ENCODE data around the gene GATAD2A.

Gene GATAD2A

DNA sequence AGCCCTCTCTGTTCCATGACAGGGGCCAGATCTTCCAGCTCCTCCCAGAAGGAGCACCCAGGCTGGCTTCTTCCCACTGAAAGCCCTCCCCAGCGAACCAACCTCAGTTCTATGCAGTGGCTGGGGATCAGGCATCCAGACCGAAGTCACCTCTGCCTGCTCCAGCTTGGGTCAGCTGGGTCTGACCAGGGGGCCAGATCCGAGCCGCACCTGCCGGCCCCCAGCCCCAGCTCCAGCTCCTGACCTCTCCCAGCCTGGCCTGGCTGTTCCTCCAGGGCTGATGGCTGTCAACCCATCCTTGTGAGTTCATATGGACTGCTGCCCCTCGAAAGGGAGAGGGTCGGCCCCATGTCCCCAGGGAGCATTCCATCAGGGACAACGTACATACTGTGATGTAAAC is 101.9 kb downstream of the GATAD2A start:
- DNase-seq (ENCODE audit: low read depth), result no peak

DNA sequence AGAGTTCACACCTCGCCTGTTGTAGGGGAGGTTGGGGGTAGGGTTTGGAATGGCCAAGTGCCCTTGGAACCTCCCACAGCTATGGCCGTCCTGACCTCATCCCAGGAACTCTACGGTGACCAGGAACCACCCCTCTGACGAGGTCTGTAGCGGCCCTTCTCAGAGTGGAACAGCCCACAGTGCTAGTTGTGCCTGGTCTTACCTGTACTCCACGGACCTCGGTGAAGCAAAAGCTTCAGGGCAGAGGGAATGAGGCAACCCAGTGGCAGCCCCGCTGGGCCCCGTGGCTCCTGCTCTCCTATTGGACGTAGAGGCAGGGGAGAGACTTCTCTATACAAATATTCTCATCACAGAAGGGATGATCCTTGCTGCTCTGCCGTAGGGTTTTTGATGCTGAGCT is 102.7 kb downstream of the GATAD2A start:
- no peak for DNase-seq (ENCODE audit: low read depth)

DNA sequence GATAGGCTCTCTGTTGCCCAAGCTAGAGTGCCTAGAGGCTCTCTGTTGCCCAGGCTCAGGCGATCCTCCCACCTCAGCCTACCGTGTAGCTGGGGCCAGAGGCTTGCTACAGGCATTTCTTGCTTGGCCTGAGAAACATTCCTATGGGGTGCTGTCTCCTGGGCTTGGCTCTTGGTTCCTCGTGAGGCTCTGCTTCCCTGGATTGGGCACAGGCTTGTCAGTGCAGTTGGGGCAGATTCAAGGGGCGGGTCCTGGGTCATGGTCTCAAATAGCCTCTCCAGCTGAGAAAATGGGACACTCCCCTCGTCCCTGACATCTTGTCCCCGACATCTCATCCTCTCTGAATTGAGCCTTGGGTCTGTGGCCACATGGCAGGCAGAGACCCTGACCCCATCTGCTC is 105.0 kb downstream of the GATAD2A start:
- no peak for DNase-seq (ENCODE audit: low read depth)

DNA sequence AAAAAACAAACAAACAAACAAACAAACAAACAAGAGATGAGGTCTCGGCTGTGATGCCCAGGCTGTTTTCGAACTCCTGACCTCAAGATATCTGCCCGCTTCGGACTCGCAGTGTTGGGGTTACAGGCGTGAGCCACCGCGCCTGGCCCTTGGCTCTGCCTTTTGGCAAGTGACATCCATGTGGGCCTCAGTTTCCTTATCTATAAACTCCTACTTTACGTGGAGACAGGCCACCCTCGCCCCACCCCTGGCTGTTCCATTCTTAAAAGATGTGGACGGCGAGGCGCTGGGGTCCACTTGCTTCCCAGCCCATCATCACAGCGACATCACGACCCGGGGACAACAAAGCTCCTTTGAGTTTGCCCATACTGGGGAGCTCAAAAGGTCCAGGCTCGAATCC is 108.2 kb downstream of the GATAD2A start:
- DNase-seq (ENCODE audit: low read depth), result no peak

DNA sequence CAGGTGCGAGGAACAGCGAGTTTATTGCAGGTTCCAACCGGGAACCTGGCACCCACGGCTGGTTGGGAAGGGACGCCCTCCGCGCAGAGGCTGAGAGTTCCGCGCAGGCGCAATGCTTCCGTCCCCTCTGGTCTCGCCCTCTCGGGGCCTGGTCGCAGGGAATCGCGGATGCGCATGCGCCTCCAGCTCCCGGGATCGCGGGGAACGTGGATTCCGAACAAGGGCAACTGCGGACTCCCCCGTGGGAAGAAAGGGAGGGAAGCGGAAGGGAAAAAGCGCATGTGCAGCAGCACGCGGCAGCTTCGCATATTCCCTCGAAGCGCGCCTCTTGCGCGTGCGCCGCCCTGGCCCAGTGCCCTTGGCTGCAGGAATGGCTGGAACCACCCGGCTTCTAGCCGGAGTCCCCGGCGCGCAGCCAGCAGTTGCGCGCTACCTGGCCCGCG is 108.8 kb downstream of the GATAD2A start:
- no peak for DNase-seq (ENCODE audit: low read depth)

DNA sequence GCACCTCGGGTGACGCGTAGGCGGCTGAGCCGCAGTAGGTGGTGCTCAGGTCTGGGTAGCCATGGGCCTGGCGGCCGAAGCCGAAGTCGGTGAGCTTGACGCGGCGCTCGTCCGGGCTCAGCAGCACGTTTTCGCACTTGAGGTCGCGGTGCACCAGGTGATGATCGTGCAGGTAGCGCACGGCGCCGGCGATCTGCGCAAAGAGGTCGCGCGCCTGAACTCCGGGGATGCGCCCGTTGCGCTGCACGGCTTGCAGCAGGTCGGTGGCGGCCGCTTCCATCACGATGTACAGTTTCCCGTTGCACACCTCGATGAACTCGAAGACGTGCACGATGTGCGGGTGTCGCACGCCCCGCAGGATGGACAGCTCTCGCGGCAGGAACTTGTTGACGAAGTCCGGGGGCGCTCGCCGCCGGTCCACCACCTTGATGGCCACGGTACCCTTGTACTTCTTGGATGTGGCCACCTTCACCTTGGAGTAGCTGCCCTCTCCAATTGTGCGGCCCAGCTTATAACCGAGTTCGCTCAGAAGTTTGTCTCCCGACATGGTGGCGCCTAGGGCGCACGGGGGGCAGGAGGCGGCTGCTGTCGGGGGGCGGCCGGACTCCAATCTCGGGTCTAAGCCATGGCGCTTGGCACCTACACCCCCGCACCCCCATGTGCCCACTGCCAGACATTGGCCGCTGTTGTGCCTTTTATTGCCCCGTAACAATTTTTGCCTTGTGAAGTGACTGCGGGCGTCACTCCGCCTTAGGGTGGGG is 109.6 kb downstream of the GATAD2A start, which contains the start of gene TSSK6:
TSSK6 (minus strand) TSS at position 668 of the 761 bp plus-strand sequence; CDS start at position 547, 121 bp downstream.
- no peak for DNase-seq (ENCODE audit: low read depth)

DNA sequence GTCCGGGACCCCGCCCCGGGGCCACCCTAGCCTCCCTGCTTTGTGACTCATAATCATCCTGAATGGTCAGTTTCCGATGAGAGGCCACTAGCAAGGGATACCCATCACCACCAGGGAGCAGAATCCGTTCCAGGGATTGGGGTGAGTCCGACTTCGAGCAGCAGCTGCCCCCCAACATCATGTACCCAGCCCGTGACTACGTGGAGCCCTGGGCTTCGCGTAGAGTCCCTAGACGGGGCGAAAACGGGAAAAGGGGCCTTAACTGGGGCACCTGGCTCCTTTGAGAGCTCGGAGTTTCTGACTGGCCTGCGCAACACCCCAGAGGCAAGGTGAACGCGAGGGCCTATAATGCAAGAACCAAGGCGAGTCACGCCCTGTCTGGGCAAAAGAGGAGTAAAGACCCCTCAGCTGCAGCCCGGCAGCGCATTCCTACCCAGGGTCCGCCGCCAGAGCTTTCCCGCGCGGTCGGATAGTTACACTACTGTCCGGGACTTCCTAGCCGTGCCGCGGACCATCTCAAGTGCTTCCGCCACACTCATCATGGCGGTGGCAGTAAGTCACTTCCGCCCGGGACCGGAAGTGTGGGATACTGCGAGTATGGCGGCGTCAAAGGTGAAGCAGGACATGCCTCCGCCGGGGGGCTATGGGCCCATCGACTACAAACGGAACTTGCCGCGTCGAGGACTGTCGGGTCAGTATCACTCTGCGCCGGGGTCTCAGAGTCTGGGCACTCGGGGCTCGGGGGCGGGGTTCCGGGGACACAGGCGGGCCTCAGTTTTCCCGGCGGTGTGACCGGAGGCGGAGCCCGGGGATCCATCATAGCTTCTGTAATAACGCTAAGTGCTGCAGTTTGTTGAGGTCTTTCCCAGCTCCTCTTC is 110.4 kb downstream of the GATAD2A start, which contains the start of gene NDUFA13:
NDUFA13 (plus strand) TSS at position 584 of the 878 bp plus-strand sequence; CDS start at position 598, 14 bp downstream.
- peak; percentile 88 for DNase-seq (ENCODE audit: low read depth)

DNA sequence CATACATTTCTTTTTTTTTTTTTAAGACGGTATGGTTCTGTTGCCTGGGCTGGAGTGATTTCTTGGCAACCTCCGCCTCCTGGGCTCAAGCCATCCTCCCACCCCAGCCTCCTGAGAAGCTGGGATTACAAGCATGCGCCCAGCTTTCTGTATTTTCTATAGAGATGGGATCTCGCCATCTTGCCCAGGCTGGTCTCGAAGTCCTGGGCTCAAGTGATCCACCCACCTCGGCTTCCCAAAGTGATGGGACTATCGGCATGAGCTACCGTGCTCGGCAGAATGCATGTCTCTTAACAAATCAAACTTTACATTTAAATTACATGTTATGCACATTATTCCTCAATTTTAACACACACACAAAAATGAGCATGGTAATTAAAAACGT is 111.8 kb downstream of the GATAD2A start:
- no peak for DNase-seq (ENCODE audit: low read depth)

DNA sequence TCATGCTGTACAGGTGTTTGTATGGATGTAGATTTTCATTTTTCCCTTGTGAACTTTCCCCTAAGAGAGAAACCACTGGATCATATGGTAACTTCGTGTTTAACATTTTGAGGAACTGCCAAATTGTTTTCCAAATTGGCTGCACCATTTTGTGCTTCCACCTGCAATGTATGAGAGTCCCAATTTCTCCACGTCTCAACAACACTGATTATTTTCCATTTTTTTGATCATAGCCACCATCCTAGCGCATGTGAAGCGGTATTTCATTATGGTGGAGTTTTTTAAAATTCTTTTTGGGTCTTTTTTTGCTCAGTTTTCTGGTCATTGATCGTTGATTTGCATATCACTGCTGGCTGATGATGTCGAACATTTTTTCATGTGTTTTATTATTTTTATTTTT is 115.5 kb downstream of the GATAD2A start:
- DNase-seq (ENCODE audit: low read depth), result no peak

DNA sequence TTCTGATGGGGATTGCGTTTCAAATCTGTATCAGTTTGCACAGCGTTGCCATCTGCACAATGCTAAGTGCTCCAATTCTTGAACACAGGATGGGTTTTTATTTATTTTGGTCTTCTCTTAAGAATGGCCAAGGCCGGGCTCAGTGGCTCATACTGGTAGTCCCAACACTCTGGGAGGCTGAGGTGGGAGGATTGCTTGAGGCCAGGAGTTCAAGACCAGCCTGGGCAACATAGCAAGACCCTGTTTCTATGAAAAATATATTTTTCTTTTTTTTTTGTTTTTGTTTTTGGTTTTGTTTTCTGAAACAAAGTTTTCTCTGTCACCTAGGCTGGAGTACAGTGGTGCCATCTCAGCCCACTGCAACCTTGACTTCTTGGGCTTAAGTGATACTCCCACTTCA is 117.7 kb downstream of the GATAD2A start:
- no peak for DNase-seq (ENCODE audit: low read depth)

DNA sequence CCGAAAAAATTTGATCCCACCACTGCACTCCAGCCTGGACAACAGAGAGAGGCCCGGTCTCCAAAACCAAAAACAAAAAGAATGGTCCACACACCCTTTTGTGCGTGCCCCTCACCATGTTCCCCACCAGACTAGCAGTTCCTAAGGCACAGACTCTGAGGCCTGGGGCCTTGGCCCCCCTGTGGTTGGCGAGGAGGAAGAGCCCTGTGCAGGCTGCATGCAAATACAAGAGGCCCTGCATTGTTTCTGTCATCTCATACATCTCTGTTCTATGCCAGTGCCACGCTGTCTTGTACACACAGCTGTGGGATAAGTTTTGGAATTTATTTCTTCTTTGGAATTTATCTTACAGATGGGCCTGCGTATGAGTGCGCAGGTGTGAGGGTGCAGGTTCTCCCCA is 118.6 kb downstream of the GATAD2A start:
- no peak for DNase-seq (ENCODE audit: low read depth)

DNA sequence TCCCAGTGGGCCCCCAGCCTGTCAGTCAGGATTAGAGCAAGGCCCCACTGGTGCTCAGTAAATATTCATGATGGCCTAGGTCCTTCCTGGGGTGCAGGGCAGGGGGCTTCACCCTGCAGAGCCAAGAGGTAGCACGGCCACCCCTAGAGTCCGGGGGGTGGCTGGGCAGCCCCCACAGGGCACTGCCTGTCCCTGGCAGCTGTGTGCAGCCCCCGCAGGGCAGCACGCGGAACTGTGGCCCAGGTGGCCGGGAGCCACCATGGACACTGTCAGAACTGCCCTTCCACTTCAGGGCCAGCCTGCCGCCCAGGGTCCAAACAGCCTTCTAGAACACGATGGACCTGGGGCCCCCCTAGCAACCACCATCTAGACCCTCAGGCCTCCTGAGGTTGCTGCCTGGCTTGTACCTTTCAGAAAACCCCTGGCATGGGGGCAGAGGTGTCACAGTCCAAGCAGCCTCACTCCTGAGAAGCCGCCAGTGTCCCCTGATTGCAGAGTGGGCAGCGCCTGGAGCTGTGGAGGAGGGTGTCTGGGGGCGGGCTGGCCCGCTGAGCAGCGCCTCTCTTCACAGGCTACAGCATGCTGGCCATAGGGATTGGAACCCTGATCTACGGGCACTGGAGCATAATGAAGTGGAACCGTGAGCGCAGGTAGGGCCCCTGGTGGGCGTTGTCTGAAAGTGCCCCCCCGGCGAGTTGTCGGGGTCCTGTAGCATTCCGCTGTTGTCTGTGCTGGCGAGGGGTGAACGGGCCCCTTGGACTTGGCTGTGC is 120.3 kb downstream of the GATAD2A start:
- DNase-seq (ENCODE audit: low read depth), result no peak

DNA sequence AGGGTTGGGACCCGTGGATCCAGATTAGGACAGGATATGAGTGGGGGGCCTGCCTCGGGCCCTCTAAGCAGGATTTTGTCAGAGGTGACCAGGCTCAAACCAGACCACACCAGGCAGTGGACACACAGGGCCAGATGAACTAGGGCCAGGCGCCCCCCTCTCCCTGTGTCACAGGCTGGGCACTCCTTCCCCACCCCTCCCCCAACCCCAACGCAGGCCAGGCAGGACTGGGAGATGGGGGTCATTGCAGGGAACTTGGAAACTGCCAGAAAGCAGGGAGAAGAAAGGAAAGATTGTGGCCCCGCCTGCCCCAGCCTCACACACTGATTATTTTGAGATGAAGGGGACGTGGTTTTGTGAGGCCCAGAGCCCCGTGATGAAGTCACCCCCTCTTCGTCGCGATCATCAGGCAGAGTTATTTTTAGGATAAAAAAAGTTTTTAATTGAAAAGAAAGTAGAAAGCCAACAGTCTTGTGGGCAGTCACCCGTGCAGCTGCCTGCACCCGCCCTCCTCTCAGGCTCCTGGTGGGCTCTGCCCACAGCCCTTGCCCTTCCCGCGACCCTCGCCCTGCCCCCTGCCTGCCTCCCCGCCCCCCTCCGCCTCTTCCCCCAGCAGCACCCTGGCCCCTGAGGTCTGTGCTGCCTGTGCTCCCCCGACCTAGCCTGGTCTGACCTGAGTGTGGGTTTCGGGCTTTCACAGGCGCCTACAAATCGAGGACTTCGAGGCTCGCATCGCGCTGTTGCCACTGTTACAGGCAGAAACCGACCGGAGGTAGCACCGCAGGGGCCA is 121.3 kb downstream of the GATAD2A start:
- no peak for DNase-seq (ENCODE audit: low read depth)

DNA sequence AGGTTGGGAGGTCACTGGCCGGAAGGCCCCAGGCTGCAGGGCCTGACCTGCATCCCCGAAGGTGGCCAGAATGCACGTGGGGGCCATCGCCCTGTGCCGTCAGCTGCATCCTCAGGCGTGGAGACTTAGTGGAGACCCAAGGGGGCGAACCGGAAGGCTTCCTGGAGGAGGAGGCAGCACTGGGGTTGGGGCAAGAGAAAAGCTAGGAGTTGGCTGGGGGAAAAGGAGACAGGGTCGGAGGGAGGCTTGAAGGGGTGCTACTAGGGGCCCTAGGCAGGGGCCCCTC is 121.8 kb downstream of the GATAD2A start:
- DNase-seq (ENCODE audit: low read depth), result no peak

DNA sequence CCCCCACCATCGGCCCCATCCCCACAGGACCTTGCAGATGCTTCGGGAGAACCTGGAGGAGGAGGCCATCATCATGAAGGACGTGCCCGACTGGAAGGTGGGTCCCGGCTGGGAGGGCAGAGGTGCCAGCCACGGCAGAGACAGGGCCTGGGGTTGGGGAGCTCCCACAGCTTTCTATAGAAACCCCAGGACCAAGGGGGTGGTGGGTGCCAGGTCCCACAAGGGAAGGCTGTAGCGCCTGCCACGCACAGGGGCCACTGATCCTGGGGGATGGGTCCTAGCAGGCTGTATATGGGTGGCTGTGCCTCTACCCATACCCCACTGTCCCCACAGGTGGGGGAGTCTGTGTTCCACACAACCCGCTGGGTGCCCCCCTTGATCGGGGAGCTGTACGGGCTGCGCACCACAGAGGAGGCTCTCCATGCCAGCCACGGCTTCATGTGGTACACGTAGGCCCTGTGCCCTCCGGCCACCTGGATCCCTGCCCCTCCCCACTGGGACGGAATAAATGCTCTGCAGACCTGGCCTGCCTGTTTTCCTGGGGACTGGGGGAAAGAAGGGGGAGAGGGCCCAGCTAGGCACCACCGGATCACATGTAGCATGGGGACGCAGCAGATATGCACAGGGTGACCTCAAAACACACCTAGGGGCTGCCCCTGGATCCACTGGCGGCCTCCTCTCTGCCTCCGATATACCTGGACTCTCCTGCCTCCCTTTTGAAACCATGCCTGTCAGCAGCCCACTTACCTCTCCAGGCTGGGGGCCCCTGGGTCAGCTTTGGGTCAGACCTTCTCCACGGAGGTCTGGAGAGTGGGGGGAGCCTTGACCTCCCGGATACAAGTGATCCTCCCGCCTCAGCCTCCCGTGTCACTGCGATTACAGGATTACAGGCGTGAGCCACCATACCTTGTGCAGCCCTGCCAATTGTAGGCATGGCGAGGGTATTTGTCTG is 122.5 kb downstream of the GATAD2A start:
- no peak for DNase-seq (ENCODE audit: low read depth)

DNA sequence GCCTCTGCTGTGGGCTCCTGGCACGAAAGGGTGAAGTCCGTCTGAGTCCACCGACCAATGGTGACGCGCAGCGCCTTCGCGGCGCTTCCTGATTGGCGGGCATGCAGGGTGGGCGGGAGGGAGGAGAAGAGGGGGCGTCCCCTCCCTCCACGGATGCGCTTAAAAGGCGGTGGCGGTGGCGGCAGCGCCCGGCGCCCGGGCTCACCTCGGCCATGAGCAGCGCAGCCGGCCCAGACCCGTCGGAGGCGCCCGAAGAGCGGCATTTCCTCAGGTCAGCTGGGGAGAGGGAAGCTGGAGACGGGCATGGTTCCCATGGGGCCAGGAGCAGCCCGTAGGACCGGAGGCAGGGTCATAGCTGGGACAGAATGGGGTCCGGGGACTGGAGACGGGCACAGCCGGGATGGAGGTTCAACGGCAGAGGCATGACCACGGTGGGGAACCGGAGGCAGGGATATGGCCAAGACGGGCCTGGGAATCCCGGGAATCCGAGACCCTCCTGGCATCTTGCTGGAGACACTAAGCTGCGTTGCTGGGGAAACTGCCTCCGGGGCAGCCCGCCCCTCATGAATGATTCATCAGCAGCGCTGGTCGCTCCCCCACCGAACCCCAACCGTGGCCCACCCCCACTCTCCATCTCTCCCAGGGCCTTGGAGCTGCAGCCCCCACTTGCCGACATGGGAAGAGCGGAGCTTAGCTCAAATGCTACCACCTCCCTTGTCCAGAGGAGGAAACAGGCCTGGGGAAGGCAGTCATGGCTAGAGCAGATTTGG is 123.4 kb downstream of the GATAD2A start, which contains the start of gene YJEFN3:
YJEFN3 (plus strand) TSS at position 191 of the 770 bp plus-strand sequence; CDS start at position 213, 22 bp downstream.
- DNase-seq (ENCODE audit: low read depth), result no peak

DNA sequence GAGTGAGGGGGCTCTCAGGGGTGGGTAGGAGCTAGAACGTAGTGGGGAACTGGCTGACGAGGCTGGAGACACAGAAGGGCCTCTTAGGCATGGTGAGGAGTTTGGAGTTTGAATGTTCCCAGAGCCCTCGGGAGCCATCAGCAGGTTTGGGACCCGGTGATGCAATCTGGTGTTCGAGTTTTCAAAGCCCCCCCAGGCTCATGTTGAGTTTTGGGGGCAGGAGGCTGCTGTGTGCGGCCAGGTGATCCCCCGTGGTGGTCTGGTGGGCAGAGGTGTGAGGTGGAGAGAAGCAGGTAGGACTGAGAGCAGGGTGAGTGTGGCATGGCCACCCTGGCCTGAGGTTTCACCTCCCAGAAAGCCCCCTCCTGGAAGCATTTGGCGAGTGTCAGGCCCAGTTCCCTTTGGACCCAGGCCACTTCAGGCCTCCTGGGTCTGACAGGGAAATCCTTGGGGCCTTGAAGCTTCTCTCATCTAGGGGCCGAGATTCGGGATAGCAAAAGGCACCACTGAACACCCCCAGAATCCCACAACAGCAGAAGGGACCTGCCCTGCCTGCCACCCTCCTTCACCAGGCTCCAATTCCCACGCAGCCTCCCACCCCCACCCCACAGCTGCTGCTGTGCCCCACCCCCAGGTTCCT is 124.4 kb downstream of the GATAD2A start:
- DNase-seq (ENCODE audit: low read depth), result no peak

DNA sequence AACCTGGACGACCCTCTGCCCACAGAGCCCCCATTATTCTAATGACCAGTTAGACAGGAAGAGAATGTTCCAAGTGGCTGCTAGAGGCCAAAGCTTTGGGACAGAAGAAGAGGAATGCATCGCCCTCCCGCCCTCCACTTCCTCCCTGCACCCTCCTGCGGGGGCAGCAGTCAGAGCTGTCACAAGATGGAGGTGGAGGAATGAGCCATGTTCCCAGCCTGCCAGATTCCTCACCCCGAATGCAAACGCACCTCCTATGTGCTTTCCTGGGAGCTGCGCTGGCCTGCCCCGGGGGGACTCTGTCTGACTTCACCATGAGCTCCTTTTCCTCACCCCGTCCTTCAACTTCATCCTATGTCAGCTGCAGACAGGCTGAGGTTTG is 124.9 kb downstream of the GATAD2A start:
- DNase-seq (ENCODE audit: low read depth), result no peak

DNA sequence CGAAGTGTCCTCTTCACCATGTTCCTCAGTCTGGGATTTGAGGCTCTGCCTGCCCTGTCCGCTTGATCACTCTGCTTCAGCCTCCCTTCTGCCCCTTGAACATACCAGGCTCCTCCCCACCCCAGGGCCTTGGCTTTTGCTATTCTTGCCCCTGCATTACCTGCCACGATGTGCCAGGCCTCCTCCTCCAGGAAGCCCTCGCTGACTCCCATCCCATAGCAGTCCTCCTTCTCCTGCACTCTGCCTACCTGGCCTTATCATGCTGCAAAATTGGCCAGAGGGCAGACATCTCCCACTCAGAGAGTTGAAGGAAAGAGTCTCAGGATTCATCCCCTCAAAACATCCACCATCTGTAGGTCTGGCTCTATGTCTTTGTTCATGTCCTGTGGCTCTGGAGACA is 125.4 kb downstream of the GATAD2A start:
- DNase-seq (ENCODE audit: low read depth), result no peak
